ENCODE data around the gene GABRB1.

The GABRB1 gene

GRCh38 chr4:47326025-47326424, 294.7 kb downstream of the GABRB1 start:
- TF ChIP-seq TOX (CRISPR knock-in tag; IDR thresholded peaks at IDR 0.05; ENCODE audit: borderline replicate concordance) (no peak), POU6F1 (CRISPR knock-in tag; IDR thresholded peaks at IDR 0.05; ENCODE audit: borderline replicate concordance, low read depth) (no peak), ZC3H10 (CRISPR knock-in tag; IDR thresholded peaks at IDR 0.05) (no peak), BACH2 (CRISPR knock-in tag; IDR thresholded peaks at IDR 0.05; ENCODE audit: borderline replicate concordance) (no peak), ESRRG (CRISPR knock-in tag; IDR thresholded peaks at IDR 0.05) (no peak), CREB5 (CRISPR knock-in tag; IDR thresholded peaks at IDR 0.05; ENCODE audit: low read depth) (no peak), ZFP3 (CRISPR knock-in tag; IDR thresholded peaks at IDR 0.05) (no peak), ISL1 (CRISPR knock-in tag; IDR thresholded peaks at IDR 0.05) (no peak), CSRNP3 (CRISPR knock-in tag; IDR thresholded peaks at IDR 0.05) (no peak), TCF4 (CRISPR knock-in tag; IDR thresholded peaks at IDR 0.05; ENCODE audit: borderline replicate concordance) (no peak), CSDC2 (CRISPR knock-in tag; IDR thresholded peaks at IDR 0.05) (no peak), ZFP30 (CRISPR knock-in tag; IDR thresholded peaks at IDR 0.05) (no peak), TSHZ2 (CRISPR knock-in tag; IDR thresholded peaks at IDR 0.05) (no peak), PPARA (CRISPR knock-in tag; IDR thresholded peaks at IDR 0.05; ENCODE audit: borderline replicate concordance) (no peak), ZNF565 (CRISPR knock-in tag; conservative IDR thresholded peaks at IDR 0.05; ENCODE audit: low read depth) (no peak), ZNF70 (CRISPR knock-in tag; IDR thresholded peaks at IDR 0.05) (no peak), OSR1 (CRISPR knock-in tag; IDR thresholded peaks at IDR 0.05) (no peak), PATZ1 (CRISPR knock-in tag; IDR thresholded peaks at IDR 0.05; ENCODE audit: borderline replicate concordance) (no peak)
- no peak for ATAC-seq

GRCh38 chr4:47330866-47331265, 299.5 kb downstream of the GABRB1 start:
- no peak for TF ChIP-seq CSDC2 (CRISPR knock-in tag; IDR thresholded peaks at IDR 0.05)
- no peak for TF ChIP-seq ISL1 (CRISPR knock-in tag; IDR thresholded peaks at IDR 0.05)
- TF ChIP-seq TCF4 (CRISPR knock-in tag; IDR thresholded peaks at IDR 0.05; ENCODE audit: borderline replicate concordance) = no peak
- TF ChIP-seq POU6F1 (CRISPR knock-in tag; IDR thresholded peaks at IDR 0.05; ENCODE audit: borderline replicate concordance, low read depth) = no peak
- no peak for ATAC-seq

- TF ChIP-seq TSHZ2 (CRISPR knock-in tag; IDR thresholded peaks at IDR 0.05) (no peak), ZFP3 (CRISPR knock-in tag; IDR thresholded peaks at IDR 0.05) (no peak), SNAI2 (CRISPR knock-in tag; IDR thresholded peaks at IDR 0.05) (no peak), OSR1 (CRISPR knock-in tag; IDR thresholded peaks at IDR 0.05) (no peak), POU6F1 (CRISPR knock-in tag; IDR thresholded peaks at IDR 0.05; ENCODE audit: borderline replicate concordance, low read depth) (no peak), ZNF70 (CRISPR knock-in tag; IDR thresholded peaks at IDR 0.05) (no peak), ZNF565 (CRISPR knock-in tag; conservative IDR thresholded peaks at IDR 0.05; ENCODE audit: low read depth) (no peak), TOX (CRISPR knock-in tag; IDR thresholded peaks at IDR 0.05; ENCODE audit: borderline replicate concordance) (no peak)
- ATAC-seq = no peak
These were observed 303.3 kb downstream of the GABRB1 start for GRCh38 chr4:47334652-47335051.

Measured in SK-N-SH treated with all-trans-retinoic acid at 6 μM for 48 hours (cell line).